Tibial nerve (tissue), 4 donors: Measurements from ENCODE around the gene GAL3ST3.

Experiments
- EP300 ChIP-seq, 2 donors: sonication (generic); formaldehyde crosslinking; IDR thresholded peaks; one replicate each; pipeline ENCODE4 v1.6.1; 2017; ENCODE audit warnings: antibody characterized with exemption in 2 of 2, mild to moderate bottlenecking in 1 of 2
- POLR2A ChIP-seq, 2 donors: fragments of 450-650 bp; IDR thresholded peaks; one replicate each; pipeline ENCODE4 v1.6.1; 2017; ENCODE audit warnings: antibody characterized with exemption in 2 of 2, mild to moderate bottlenecking in 2 of 2, moderate library complexity in 2 of 2
- TF ChIP-seq, protein P1 (sequence below), 5 experiments: fragments of 200-600 bp in 3 of 5; fragments of 450-650 bp in 2 of 5; sonication (generic) in 3 of 5; IDR thresholded peaks; one replicate each; pipeline ENCODE4 v1.5.1; 2016 to 2019; ENCODE audit warnings: antibody characterized with exemption in 5 of 5, mild to moderate bottlenecking in 3 of 5, moderate library complexity in 2 of 5

DNA sequence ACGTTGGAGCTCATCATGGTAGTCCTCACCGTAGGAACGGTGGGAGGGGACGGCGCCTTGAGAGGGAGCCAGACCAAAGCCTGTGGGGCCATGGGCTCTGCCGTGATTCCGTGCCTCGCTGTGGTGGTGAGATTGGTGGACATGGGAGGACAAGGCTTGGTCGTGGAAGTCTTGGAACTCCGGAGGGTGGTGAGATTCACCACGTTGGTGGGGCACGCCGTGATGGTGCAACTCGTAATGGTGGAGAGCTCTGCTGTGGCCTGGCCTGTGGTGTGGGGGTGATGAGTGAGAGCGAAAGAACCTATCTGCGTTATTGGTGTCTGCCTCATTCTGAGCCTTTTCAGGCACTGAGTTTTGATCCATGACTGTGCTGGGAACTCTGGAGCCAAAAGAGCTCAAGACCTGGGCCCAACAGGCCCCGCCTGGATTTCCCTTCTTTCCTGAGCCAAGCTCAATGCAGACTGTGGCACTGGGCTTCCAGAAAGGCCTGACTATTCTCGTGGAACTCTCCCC, 22.9 kb downstream of the GAL3ST3 start, which contains the start of gene CATSPER1:
- TF ChIP-seq POLR2A (IDR thresholded peaks at IDR 0.05): no peak
- TF ChIP-seq, protein P1, sequence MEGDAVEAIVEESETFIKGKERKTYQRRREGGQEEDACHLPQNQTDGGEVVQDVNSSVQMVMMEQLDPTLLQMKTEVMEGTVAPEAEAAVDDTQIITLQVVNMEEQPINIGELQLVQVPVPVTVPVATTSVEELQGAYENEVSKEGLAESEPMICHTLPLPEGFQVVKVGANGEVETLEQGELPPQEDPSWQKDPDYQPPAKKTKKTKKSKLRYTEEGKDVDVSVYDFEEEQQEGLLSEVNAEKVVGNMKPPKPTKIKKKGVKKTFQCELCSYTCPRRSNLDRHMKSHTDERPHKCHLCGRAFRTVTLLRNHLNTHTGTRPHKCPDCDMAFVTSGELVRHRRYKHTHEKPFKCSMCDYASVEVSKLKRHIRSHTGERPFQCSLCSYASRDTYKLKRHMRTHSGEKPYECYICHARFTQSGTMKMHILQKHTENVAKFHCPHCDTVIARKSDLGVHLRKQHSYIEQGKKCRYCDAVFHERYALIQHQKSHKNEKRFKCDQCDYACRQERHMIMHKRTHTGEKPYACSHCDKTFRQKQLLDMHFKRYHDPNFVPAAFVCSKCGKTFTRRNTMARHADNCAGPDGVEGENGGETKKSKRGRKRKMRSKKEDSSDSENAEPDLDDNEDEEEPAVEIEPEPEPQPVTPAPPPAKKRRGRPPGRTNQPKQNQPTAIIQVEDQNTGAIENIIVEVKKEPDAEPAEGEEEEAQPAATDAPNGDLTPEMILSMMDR (IDR thresholded peaks at IDR 0.05): no peak
- no peak for TF ChIP-seq EP300 (IDR thresholded peaks at IDR 0.05)
